8988T (cell line): ENCODE results near the gene ZBED2.

ENCODE experiments used
- DNase-seq: peaks from one replicate; pipeline ENCODE4 v3.0.0; 2011

ZBED2 gene

DNA sequence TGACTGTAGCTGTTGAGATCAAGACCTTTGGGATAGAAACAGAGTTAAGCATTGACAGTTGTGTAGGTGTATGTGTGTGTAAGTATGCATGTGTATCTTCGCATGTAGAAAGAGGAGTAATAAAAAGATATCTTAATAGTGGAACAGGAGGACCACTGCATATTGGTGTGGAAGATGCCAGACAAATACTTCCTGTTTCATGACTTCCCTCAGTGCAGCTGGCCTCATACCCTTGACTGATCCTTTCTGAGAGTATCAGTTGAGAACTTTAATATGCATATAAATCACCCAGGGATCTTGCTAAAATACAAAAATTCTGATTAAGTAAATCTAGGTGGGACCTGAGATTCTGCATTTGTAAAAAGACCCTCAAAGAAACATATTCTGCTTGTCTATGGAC, 8.5 kb upstream of the ZBED2 start:
- no peak for DNase-seq

DNA sequence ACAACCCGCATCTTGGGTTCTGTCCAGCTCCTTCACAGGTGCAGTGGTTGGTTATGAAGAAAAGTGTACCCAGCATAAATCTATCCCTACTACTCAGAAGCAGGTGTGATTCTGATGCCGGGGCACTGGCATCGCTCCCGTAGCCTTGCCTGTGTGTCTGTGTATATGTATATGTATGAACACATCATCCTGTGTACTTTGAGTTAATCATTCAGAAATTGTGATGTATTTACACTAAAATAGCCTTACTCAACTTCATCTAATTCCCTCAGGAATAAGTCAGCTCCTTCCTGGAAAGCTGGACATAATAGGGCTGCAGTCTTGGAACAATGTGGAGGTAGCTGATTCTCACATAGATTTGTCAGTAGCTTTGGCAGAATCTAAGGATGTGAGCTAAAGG, 6.7 kb upstream of the ZBED2 start:
- no peak for DNase-seq

DNA sequence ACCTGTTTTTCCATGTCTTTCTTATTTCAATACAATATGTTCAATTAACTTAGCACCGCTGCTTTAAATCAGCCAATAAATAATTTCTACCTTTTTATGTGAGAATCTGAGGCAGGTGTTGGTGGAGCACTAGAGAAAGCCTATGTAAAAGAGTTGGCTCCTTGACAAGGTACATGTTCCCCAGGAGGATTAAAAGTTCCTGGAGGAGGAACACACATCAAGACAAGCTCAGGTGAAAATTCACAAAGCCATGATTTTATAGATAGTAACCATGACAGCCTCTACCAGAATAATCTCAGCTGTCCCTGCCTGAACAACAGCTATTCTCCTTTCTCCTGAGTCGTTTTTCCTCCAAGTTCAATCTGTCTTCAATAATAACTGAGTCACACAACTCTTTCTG, 3.4 kb upstream of the ZBED2 start:
- DNase-seq = no peak

DNA sequence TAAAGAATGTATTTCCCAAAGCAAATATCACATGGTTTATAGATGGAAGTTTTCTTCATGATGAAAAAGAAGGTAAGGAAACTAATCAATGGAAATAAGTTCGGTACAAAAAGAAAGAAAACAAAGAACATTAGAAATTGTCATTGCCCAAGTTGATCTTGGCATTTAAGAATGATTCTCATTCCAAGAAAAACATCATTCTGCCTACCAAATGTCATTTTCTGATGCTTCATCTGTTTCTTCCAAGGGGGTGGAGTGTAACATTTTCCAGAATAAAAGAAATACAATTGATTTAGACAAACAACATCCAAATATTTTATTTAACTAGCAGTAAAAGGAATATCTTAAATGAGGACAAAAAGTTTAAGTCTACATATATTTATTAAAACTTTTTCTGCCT, 3.0 kb upstream of the ZBED2 start:
- no peak for DNase-seq

DNA sequence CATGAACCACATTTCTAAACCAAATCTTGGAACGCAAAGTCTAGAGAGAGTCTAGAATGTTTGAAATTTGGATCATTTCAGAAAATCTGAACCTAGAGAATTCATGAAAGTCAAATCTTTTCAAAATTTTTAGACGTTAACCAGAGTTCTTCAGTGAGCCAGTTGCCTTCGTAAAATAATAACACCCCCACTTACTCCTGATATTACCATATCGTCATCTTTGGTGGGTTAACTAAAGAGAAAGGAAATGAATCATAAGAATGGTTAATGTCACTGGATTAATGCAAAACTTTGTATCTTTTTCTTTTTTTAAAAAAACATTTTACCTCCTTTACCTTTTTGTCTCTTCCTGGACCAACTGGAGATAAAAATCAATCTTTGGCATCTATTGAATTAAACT, 1.2 kb upstream of the ZBED2 start:
- DNase-seq = no peak

DNA sequence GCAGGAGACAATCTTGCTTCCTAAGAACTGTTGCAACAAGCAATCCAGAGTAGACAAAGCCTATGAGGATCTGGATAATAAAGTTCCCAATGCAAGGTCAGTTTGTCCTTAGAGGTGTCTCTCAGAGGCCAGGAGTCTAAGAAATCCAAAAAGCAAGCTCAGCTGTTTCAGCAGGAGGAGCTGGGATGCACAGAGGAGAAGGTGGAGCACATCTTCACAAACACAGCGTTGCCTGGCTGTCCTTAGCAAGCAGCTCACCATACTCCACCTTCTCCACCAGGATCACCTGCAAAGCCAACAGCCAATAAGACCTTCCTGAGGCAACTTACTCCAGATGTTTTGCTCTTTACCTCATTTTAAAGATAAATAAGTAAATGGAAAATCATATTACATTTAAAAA, 365 bp downstream of the ZBED2 start:
- DNase-seq = no peak

DNA sequence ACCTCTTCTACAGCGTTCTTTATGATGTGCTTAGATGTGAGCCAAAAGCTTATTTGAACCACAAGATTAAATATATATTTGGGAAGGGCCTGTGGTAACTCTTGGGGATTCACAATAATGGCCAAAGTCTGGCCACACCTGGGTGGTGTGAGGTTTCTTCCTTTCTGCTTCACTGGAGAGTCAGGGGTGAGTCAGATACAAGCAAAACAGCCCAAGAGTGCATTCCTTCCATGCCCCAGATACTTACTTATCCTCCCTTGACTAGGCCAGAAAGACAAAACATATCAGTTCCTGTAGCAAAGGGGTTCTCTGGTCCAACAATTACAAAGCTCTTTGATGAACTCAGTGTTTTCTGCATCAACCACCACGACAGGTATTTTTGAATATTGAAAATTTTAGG, 941 bp downstream of the ZBED2 start:
- DNase-seq = peak; percentile 41

DNA sequence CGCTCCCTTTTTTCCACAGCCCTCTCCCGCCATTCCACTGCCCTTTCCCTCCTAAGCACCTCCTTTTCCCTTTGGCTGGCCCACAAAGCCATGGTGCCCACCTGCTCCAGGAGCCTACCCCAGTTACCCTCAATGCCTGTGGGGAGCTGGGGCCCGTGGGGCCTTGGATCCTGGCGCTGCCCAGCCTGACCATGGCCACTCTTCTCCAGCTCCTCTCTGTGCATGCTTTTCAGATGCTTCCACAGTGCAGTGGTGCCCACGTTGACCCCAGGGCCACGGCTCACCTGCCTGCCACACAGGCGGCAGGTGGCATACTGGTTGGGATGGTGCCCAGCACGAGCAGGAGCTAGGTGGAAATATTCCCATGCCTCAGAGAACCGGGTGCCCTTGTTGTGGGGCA, 1.5 kb downstream of the ZBED2 start:
- no peak for DNase-seq

DNA sequence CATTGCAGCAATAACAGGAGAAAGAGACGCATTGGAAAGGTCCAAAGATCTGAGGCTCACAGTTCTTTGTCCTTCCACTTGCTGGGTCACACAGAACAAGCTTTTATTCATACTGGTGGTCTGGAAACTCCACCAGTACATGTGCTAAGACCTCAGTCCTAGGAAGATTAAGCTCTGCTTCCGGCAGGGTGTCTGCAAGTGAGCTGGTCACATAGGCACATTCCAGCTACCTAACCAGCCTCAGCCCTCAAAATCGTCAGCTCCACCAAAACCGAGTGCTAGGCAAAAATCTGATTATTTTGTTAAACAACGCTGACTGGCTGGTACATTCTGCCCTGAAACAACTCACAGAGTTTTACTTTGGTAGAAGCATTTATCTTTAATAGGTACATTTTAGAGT, 2.2 kb downstream of the ZBED2 start:
- no peak for DNase-seq

DNA sequence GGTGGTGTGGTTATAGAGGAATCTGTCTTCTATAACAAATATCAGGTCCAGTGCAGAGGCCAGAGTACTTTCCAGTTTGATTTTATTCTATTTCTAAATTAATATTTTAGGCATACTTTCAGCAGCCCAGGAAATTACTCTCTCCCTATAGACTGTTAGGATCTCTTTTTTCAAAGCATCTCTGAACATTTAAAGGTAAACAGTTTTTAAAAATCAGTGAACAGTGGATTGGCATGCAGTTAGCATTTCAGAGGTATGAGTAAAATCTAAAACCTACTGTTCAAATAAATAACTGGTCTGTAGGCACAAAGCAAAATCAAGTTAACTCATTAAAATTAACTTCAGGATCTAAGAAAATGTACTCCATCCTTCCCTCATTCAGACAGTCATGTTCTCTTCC, 3.0 kb downstream of the ZBED2 start:
- no peak for DNase-seq

DNA sequence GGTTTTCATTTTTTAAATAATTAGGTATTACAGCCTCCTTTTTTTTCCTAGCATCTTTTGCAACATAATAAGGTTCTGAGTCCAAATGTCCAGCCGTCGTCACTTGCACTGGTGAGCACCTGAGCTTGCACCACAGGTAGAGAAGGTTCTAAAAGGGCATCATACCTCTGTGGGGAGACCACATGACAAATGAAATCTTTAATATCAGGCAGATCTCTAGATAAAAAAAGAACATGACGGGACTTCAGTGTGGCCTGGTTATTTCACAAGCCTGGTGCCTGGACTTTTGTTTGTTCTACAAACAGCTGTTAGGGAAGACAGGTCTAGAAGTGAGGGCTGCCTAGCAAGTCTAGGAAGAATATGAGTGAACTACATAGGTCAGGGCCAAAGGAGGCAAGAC, 3.6 kb downstream of the ZBED2 start:
- no peak for DNase-seq

DNA sequence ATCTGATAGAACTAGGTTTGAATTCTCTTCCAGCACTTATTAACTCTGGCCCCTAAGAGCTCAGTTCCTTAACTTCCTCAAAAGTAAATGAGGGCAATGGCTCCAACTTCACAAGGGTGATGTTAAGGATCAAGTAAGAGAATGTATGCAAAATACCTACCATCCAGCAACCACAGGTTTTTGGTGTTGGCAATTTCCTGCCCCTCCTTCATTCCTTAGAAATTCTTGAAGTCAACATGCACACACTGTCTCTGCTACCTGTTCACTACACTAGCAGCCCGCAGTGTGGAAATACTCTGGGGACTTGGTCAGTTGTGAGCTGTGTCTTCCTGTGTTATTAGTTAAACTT, 5.0 kb downstream of the ZBED2 start:
- peak; percentile 15 for DNase-seq

DNA sequence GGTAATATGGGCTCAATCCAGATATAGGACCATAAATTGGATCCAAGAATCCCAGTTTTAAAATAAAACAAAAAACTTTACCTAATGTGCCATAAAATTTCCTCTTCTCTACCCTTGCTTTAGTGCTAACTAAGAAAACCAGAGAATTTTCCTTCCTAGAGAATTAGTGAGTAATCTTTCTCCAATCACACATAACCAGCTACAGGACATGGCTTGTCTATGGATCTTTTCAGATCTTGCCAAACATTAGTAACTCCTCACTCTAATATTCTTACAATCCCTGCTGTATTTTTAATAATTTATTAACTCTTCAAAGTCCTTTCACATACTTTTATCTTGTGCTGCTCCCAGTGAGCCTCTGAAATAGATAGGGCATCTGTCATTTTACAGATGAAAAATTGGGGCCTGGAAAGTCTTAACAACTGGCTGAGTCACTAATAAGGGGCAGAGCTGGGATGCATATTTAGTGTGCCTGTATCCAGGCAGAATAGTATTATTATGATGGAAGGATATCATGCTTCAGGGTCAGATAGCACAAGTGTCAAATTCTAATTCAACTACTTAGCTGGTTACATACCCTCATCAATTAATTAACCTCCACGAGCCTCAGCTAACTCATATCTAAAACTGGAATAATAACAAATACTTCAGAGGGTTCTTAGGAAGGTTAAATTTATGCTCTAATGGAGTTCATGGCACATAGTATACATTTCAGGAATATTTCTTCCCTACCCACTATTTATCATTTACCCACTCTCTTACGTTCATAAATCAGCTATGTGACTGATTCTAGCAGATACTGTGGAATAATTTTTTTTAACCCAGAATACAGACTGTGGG, 5.6 kb downstream of the ZBED2 start:
- DNase-seq = no peak

DNA sequence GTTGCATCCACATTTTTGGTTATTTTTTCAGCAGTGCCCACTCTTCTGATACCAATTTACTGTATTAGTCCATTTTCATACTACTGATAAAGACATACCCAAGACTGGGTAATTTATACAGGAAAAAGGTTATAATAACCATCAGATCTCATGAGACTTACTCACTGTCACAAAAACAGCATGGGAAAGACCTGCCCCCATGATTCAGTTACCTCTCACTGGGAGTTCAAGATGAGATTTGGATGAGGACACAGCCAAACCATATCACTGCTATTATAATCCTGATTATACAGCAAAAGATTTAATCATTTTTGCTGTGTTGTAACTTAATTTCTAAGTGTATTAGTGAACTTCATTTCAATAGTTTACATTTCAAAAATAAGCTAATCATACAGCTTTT, 6.6 kb downstream of the ZBED2 start:
- DNase-seq = no peak

DNA sequence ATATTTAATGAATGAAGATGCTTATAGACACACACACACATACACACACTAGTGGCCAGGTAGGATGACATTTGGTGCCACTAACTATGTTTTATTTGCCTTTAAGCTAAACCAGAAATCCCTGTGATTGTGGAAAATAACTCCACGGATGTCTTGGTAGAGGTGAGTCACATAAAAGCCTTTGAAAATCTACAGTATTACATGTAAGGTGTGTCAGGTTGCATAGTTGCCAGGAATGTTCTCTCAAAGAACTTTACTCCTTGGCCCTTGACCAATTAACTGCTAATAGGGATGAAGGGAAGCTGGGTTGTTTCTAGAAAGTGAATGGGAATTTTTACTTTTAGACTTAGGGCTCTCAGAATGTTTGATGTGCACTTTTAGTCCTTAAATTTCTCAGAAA, 9.9 kb downstream of the ZBED2 start:
- peak; percentile 18 for DNase-seq

DNA sequence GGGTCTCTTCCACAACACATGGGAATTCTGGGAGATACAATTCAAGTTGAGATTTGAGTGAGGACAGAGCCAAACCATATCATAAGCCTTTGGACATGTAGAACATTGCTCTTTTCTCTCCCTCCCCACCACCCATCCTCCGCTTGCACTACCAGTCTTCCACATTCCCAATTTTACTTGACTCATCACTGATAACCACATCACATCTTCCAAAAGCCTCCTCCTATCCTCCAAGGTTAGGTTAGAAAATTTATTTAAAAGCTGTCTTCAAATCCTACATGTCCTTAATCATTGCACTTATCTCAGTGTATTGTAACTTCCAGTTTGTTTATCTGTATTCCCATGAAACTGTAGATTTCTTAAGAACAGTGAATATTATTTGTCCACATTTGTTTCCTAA, 10.4 kb downstream of the ZBED2 start:
- no peak for DNase-seq

DNA sequence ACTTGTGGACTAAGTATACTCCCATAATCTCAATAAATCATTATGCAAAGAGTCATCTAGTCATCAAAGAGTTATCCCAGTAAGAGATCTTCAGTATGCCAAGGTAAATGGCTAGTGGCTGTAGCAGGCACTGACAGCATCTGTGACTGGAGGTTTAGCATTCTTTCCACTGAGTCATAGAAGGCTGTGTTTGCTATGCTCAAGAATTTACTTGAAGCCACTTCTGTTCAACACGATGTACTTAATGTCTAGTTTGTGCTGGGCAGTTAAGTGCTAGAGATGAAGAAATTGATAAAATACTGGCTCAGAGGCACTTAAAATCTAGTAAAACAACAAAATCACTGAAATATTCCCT, 13.0 kb downstream of the ZBED2 start:
- DNase-seq = peak; percentile 37

DNA sequence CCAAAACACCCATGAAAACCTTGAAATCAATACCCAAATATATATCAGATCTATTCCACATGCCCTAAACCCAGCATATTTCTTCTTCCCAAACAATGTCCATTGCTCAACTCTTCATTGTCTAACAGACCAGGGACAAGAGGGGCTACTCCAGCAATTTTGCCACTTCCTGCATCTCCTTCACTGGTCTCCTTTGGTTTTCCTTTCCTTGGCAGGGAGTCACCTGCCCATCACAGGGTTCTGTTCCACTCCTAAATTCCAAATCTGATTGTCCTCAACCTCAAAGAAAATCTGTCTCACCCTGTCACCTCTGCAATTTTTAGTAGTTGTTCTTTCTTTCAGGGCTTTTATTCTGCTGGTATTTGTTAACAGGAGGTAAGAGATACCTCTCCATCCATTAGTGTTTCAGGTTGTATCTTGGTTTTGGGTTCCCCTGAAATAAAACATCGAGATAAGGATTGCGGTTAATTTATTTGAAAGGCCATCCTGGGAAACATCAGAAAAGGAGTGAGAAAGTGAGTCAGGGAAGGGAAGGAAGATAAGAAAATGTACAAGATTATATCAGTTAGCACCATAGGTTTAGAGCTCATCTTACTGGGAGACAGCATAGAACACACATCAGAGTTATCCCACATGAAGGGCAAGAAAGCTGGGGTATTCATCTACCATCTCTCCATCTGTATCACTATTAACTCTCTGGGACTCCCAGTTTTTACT, 13.6 kb downstream of the ZBED2 start:
- no peak for DNase-seq

DNA sequence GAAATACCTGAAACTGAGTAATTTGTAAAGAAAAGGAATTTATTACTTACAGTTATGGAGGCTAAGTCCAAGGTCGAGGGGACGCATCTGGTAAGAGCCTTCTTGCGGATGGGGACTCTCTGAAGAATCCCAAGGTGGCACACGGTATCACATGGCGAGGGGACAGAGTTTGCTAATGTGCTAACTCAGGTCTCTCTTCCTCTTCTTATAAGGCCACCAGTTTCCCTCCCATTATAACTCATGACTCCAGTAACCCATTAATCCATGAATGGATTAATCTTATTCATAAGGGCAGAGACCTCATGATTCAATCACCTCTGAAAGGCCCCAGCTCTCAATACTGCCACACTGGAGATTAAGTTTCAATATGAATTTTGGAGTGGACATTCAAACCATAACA, 15.7 kb downstream of the ZBED2 start:
- no peak for DNase-seq

DNA sequence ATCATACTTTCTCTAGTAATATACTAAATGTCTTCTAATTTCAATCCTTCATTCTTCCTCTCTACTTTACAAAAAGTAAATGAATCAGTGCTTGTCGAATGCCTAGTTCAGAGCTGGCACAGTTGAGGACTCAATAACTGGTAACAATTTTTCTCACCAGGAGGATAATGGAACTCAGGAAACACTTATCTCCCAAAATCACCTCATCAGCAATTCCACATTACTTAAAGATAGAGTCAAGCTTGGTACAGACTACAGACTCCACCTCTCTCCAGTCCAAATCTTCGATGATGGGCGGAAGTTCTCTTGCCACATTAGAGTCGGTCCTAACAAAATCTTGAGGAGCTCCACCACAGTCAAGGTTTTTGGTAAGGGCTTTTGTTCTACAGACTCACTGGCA, 16.3 kb downstream of the ZBED2 start:
- DNase-seq = no peak

DNA sequence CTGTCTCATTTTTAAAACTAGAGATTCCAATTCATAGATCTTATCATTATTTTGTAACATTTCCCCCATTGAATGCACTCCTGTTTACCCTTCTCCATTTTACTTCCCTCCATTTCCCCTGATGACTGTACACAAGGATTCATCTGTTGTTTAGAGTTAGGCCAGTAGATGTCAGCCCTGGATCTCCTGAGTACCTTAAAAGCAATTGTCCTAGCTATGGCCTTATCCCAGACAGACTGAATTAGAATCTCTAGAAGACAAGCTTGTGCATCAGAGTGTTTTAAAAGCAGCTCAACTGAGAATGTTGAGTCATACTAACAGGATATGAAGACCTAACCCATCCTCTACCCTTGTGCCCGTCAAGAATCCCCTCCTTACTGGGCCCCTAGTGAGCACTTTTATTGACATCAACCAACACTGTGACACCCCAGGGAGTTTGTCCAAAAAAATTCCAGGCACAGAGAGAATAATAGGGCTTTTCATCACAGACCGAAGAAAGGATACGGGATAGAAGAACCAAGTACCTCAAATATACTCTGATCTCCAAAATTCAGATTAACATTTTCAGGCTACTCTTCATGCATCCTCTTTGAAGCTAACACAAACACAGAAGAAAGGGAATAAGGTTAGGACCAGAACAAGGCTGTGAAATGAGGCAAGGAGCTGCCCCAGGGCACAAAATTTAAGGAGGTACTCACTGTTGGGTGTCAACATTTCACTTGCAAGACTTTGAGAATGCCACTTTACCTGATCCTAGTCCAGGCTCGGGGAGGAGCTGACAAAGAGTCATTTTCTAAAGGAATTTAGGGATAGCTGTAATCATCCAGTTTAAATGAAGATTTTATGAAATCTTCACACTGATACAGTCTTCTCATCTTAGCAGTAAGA, 17.1 kb downstream of the ZBED2 start:
- no peak for DNase-seq

DNA sequence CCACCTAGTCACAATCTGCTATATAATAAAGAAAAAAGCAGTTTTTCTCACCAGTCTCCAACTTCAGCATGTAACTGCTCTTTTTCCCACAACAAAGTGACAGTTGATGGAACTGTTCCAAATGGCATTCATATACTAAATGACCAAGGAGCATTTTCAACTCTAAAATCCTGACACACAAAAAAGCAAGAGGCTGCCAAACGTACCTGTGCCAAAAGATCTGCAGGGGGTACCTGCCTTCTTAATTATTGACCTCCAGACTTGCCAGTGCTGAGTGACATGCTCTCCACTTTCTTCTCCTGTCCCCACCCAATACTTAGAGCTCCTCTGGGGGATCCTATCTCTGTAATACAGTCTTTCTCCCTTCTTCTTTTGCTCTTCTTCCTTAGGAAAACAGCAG, 18.0 kb downstream of the ZBED2 start:
- no peak for DNase-seq

DNA sequence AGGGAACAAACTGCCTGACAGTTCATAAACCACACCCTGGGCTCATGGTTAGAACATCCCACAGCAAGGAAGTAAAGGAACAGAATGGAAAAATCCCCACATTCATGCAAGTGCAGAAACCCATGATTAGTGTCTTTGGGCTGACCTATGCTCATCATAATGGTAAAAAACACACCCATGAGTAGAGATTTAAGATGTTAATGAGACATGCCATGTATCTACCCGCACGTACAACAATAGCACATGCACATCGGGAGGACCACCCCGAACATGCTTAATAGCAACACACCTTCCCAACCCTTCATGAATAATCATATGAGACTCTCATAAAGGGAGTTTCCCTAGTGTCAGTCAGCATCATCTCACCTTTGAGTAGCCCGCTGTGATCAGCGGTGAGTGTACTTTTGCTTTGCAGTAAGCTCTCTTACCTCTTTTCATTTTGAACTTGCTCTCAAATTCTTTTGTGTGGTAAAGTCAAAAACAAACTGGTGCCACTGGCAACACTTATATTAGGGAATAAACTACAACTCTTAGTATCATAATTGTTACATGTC, 23.2 kb downstream of the ZBED2 start:
- DNase-seq = no peak

DNA sequence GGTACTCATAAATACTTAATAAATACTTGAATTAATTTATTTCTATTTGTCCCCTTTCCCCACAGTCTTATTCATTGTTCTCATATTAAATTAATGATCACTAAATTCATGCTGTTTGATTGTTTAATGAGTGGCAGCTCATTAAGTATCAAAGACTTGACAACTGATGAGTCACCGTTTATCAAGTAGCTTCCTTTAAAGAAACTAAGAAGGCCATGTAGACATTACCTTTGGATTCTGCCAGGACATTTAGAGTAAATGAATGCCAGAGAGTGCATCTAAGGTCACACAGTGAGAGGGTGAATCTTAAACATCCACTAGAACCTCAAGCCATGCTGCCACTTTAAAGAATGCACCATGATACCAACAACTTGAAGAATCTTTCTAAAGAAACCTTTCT, 23.9 kb downstream of the ZBED2 start:
- no peak for DNase-seq
